A549 (cell line): Measurements from ENCODE around the gene DTX1.

ENCODE experiments used
- CTCF ChIP-seq: fragments of >200 bp; sonication (Bioruptor Twin); formaldehyde crosslinking; IDR thresholded peaks from 3 replicates; pipeline ENCODE4 v1.5.1; 2016
- EP300 ChIP-seq, 2 experiments: fragments of >200 bp; sonication (Bioruptor Twin); formaldehyde crosslinking; IDR thresholded peaks; 2 replicates in 1 of 2; 3 replicates in 1 of 2; pipeline ENCODE4 v1.6.1; 2016 to 2017
- ESRRA ChIP-seq: fragments of 150-350 bp; IDR thresholded peaks from 2 replicates; pipeline ENCODE4 v1.6.1; 2014; ENCODE audit warnings: mild to moderate bottlenecking, low read length, borderline replicate concordance
- HMGXB4 ChIP-seq: fragments of 250-450 bp; sonication (Bioruptor Pico); IDR thresholded peaks from 2 replicates; pipeline ENCODE4 v1.5.0; 2021; ENCODE audit warnings: mild to moderate bottlenecking, moderate library complexity, borderline replicate concordance
- MAFK ChIP-seq: fragments of 450-650 bp; IDR thresholded peaks from 2 replicates; pipeline ENCODE4 v1.6.1; 2014; ENCODE audit not compliant: partially characterized antibody
- MAX ChIP-seq: IDR thresholded peaks from 2 replicates; pipeline ENCODE4 v1.6.1; 2012
- MYC ChIP-seq: IDR thresholded peaks from 2 replicates; pipeline ENCODE4 v1.6.1; 2012; ENCODE audit warnings: mild to moderate bottlenecking, inconsistent platforms, low read length, improper control_type of control experiment, borderline replicate concordance
- PHF8 ChIP-seq: fragments of 200-600 bp; sonication (generic); IDR thresholded peaks from 2 replicates; pipeline ENCODE4 v1.6.1; 2016; ENCODE audit warnings: low read depth, mild to moderate bottlenecking, antibody characterized with exemption, moderate library complexity, borderline replicate concordance
- POLR2A ChIP-seq: IDR thresholded peaks from 2 replicates; pipeline ENCODE4 v1.6.1; 2012; ENCODE audit warnings: mild to moderate bottlenecking, low read length
- POLR2AphosphoS2 ChIP-seq: conservative IDR thresholded peaks from 2 replicates; pipeline ENCODE4 v1.6.1; 2012; ENCODE audit warnings: low read length, improper control_type of control experiment, inconsistent platforms
- REST ChIP-seq: fragments of 200-600 bp; sonication (generic); IDR thresholded peaks from 2 replicates; pipeline ENCODE4 v1.6.1; 2016; ENCODE audit warnings: antibody characterized with exemption, mild to moderate bottlenecking, moderate library complexity
- TP53 ChIP-seq: fragments of 250-450 bp; sonication (Bioruptor Pico); IDR thresholded peaks from 2 replicates; pipeline ENCODE4 v1.5.0; 2021; ENCODE audit warnings: mild to moderate bottlenecking, moderate library complexity

- TF ChIP-seq HMGXB4 (CRISPR knock-in tag) (no peak), ESRRA (no peak), POLR2AphosphoS2 (no peak), PHF8 (no peak), REST (no peak), CTCF (no peak), MAFK (no peak), POLR2A (no peak), MYC (no peak), MAX (no peak), TP53 (CRISPR knock-in tag) (no peak), EP300 (IDR thresholded peaks at IDR 0.05) (no peak)
Measured at GRCh38 chr12:113089839-113090238, 33.3 kb downstream of the DTX1 start.
